Esophagus (tissue), 2 donors: ENCODE measurements around the gene TBX6. TPM values are rescaled to one million over a fixed set of nuclear protein-coding genes. Genes with fewer than 3 reads are reported as not detected.

ENCODE experiments used
- H3K27ac ChIP-seq, 2 donors: one replicate each; pipeline ENCODE4 v1.5.1; 2013; ENCODE audit warnings: low read depth in 2 of 2, mild to moderate bottlenecking in 2 of 2, inconsistent platforms in 1 of 2, low read length in 1 of 2, moderate library complexity in 1 of 2
- H3K27me3 ChIP-seq, 2 donors: one replicate each; pipeline ENCODE4 v1.6.1; 2013; ENCODE audit warnings: low read length in 2 of 2, control low read depth in 1 of 2, mild to moderate bottlenecking in 1 of 2; ENCODE audit not compliant: insufficient read depth in 2 of 2, control insufficient read depth in 1 of 2
- H3K36me3 ChIP-seq, 2 donors: one replicate each; pipeline ENCODE4 v1.6.1; 2013; ENCODE audit warnings: low read length in 1 of 2; ENCODE audit not compliant: control insufficient read depth in 2 of 2, insufficient read depth in 2 of 2
- H3K4me1 ChIP-seq, 2 donors: one replicate each; pipeline ENCODE4 v1.6.1; 2013; ENCODE audit warnings: low read length in 1 of 2; ENCODE audit not compliant: control insufficient read depth in 2 of 2, insufficient read depth in 2 of 2
- H3K4me3 ChIP-seq, 2 donors: one replicate each; pipeline ENCODE4 v1.5.1; 2013; ENCODE audit warnings: low read length in 2 of 2, mild to moderate bottlenecking in 2 of 2, low read depth in 1 of 2, moderate library complexity in 1 of 2
- H3K9me3 ChIP-seq, 2 donors: one replicate each; pipeline ENCODE4 v1.6.1; 2013; ENCODE audit warnings: mild to moderate bottlenecking in 2 of 2, low read depth in 1 of 2, low read length in 1 of 2, moderate library complexity in 1 of 2; ENCODE audit not compliant: control insufficient read depth in 2 of 2, insufficient read depth in 1 of 2
- WGBS, 2 donors: extraction: QIAGEN DNeasy Blood & Tissue Kit; methylation state at CpG; one replicate each; pipeline ENCODE4 v1.1.7; 2013; 5-methylcytosine and 5-hydroxymethylcytosine counted together
- polyA plus RNA-seq, 2 donors: library from polyadenylated mRNA; stranded (reverse); fragments of 200-250 nt; gene quantifications; one replicate each; pipeline ENCODE4 v1.2.3, GENCODE V29; 2013
- donor health status: healthy with polysubstance abuse.
- donor health status: Bipolar disorder and iron deficiency.

Gene TBX6
- polyA plus RNA-seq, 2 donors = 6.2 to 15.8 TPM

DNA sequence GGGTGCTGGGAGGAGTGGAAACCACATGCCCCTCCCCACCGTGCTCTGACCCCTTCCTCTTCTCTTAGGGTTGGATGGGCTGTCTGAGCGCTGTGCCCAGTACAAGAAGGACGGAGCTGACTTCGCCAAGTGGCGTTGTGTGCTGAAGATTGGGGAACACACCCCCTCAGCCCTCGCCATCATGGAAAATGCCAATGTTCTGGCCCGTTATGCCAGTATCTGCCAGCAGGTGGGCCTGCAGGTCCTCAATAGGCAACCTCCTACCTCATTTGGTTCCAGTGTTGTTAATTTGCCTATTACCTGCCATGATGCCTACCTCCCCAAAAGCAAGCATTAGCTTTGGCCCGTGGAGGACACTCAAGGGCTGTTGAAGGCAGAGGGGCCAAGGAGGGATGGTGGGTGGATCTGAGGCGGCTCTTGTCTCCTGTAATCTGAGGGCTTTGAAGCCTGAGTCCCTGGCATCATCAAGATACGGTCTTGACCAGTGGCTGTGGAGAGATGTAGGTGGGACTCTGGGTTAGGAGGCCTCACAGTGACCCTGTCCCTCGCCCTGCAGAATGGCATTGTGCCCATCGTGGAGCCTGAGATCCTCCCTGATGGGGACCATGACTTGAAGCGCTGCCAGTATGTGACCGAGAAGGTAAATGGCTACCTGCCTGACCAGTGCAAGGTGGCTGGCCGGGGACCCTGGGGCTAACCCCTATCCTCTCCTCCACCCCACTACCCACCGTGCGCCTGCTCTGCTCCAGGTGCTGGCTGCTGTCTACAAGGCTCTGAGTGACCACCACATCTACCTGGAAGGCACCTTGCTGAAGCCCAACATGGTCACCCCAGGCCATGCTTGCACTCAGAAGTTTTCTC, 22.7 kb downstream of the TBX6 start:
- 75 to 79% methylated on average over 17 of the region's 17 CpGs for WGBS, 2 donors
- peaks cover 31 to 49% of the 10 kb centered on the region in 2 donors for H3K36me3 ChIP-seq
- no peaks in the 10 kb centered on the region for H3K9me3 ChIP-seq

GRCh38 chr16:30068333-30068732, 23.4 kb downstream of the TBX6 start:
- peaks cover 31 to 49% of the 10 kb centered on the region in 2 donors for H3K36me3 ChIP-seq
- no peaks in the 10 kb centered on the region for H3K9me3 ChIP-seq
- peak overlapping the region in 1 of 2 donors; percentile 70 for H3K27ac ChIP-seq
- WGBS, 2 donors = 79 to 81% methylated on average over 9 of the region's 9 CpGs
- no peaks in the 10 kb centered on the region for H3K27me3 ChIP-seq
- H3K4me1 ChIP-seq = peaks cover 7 to 27% of the 10 kb centered on the region in 2 donors
- H3K4me3 ChIP-seq = peak overlapping the region in 1 of 2 donors; percentile 13

More for the DNA sequence above, 22.7 kb downstream of the TBX6 start:
- Histone ChIP-seq H3K27me3 (no peaks in the 10 kb centered on the region), H3K27ac (peak overlapping the region in 1 of 2 donors; percentile 70), H3K4me3 (peak overlapping the region in 1 of 2 donors; percentile 13), H3K4me1 (peaks cover 2 to 20% of the 10 kb centered on the region in 2 donors)

DNA sequence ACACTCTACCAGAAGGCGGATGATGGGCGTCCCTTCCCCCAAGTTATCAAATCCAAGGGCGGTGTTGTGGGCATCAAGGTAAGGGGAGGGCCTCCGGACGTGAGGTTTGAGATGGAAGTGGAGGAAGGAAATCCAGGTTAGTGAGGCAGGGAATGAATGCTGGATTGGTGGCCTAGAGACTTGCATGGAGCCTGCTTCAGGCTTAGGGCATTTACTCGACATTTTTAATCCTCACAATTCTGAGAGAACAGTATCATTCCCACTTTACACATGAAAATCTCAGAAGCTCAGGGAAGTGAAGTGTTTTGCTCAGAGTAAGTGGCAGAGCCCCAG, 24.2 kb downstream of the TBX6 start:
- Histone ChIP-seq H3K4me1 (peaks cover 7 to 27% of the 10 kb centered on the region in 2 donors), H3K27me3 (no peaks in the 10 kb centered on the region), H3K36me3 (peaks cover 31 to 47% of the 10 kb centered on the region in 2 donors), H3K9me3 (no peaks in the 10 kb centered on the region), H3K4me3 (peak overlapping the region; percentile 92 to 100), H3K27ac (peak overlapping the region; percentile 7 to 98)
- WGBS, 2 donors = 42 to 55% methylated on average over 6 of the region's 6 CpGs

GRCh38 chr16:30066761-30067583, 24.8 kb downstream of the TBX6 start:
- Histone ChIP-seq H3K27ac (peak overlapping the region; percentile 97 to 98), H3K36me3 (peaks cover 31 to 46% of the 10 kb centered on the region in 2 donors), H3K9me3 (no peaks in the 10 kb centered on the region), H3K27me3 (no peaks in the 10 kb centered on the region), H3K4me1 (peaks cover 7 to 27% of the 10 kb centered on the region in 2 donors), H3K4me3 (peak overlapping the region; percentile 92 to 100)
- WGBS, 2 donors = 23 to 32% methylated on average over 21 of the region's 21 CpGs

DNA sequence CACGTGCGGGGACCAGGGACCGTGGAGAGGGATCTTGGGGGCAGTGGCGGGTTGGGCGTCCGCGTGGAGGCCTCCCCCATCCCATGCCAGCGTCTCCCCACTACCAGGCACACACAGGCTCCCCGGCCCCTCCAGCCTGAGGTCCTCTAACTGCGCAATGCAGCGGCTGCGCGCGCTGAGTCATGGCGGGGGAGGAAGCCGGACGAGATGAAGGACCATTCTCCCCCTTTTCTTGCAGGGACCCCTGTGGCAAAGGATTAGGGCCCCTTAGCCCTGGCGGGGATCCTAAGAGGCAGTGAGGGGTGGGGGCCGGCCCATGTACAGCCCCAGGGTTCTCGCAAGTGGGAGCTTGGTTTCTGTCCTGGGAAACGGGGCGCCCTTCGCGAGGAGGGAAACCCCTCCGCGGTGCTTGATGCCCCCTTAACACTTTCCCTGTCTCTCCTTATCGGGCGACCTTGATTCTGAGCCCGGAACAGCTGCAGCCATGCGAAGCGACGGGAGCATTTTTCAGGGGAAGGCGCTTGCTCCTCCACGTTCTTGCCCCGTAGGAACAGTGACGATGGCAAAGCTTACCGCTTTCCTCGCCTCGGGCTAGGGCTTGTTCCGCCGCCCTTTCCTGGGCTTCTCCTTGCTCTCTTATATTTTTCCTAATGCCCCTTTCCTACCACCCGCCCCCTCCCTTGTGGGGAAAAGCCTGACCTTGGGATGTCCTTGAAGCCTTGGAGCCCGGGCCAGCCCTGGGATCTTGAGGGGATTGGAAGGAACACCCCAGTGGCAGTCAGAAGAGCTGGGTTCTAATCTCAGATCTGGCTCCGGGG, 25.6 kb downstream of the TBX6 start:
- Histone ChIP-seq H3K4me3 (peak overlapping the region; percentile 92 to 100), H3K4me1 (peaks cover 7 to 27% of the 10 kb centered on the region in 2 donors), H3K27me3 (no peaks in the 10 kb centered on the region), H3K9me3 (no peaks in the 10 kb centered on the region), H3K27ac (peak overlapping the region; percentile 97 to 98), H3K36me3 (peaks cover 26 to 43% of the 10 kb centered on the region in 2 donors)
- 1% methylated on average over 40 to 44 of the region's 44 CpGs for WGBS, 2 donors

- peak within 1 kb of the TSS; percentile 92 to 100 for H3K4me3 ChIP-seq
- H3K36me3 ChIP-seq = peaks cover 26 to 36% of the 10 kb centered on the region in 2 donors
- 0 to 1% methylated on average over 83 to 99 of the region's 99 CpGs for WGBS, 2 donors
- peak within 1 kb of the TSS; percentile 97 to 98 for H3K27ac ChIP-seq
- H3K4me1 ChIP-seq = peaks cover 7 to 30% of the 10 kb centered on the region in 2 donors
- no peaks in the 10 kb centered on the region for H3K27me3 ChIP-seq
- no peaks in the 10 kb centered on the region for H3K9me3 ChIP-seq
Observed at GRCh38 chr16:30065102-30065942, 26.4 kb downstream of the TBX6 start, which contains the start of gene ALDOA. Gene ALDOA (plus strand): TSS chr16:30065760. CDS start chr16:30066898, 1,138 bp downstream.

DNA sequence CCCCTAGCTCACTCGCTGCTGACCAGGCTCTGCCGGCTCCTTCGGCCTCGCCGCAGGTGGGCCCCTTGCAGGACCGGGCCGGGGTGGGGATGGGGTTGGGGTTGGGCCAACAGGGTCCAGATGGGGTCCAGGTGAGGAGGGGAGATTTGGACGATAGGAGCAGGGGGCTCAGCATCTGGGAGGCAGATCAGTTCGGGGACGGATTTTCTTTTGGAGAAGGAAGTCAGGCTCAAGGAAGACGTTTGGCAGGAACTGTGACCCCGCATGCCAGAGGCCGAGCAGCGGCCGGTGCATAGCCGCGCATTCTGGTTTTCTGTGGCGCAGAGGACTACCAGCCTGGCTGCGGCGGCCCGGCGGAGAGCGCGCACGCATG, 27.0 kb downstream of the TBX6 start:
- peaks cover 7 to 27% of the 10 kb centered on the region in 2 donors for H3K4me1 ChIP-seq
- H3K36me3 ChIP-seq = peaks cover 19 to 30% of the 10 kb centered on the region in 2 donors
- H3K27me3 ChIP-seq = no peaks in the 10 kb centered on the region
- peak overlapping the region; percentile 97 to 98 for H3K27ac ChIP-seq
- H3K9me3 ChIP-seq = no peaks in the 10 kb centered on the region
- 0 to 1% methylated on average over 22 to 25 of the region's 25 CpGs for WGBS, 2 donors
- H3K4me3 ChIP-seq = peak overlapping the region; percentile 53 to 64

DNA sequence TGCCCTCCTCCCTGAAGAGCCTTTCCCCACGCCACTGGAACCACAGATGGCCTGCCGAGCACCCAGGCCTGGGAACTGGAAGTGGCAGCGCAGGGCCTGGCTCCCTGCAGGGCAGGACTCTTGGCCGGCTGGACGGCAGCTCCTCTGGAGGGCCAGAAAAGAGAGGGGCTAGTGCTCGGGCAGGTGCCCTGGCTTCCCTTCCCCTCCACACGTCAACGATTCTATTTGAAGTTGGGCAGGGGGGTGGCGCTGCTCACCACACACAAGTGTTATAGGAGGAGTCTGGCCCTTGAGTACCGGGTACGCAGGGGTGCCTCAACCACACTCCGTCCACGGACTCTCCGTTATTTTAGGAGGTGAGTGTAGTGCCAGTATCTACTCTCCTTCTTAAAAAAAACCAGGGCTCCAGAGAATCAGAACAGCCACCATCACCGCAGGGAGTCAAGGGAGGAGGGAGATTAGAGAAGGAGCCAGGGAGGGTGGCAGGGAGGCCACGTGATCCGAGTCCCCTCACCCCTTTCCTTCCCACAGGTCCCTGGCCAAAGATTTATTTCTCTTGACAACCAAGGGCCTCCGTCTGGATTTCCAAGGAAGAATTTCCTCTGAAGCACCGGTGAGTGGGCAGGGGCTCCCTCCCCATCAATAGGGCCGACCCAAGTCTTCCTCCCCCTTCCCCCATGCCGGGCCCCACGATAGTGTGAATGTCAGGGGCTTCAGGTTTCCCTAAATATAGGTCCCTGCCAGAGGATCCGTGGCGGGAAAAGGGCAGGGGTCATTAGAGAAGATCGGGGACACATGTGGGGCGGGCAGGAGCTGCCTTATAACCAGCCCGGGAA, 27.6 kb downstream of the TBX6 start:
- peaks cover 15 to 24% of the 10 kb centered on the region in 2 donors for H3K36me3 ChIP-seq
- H3K4me3 ChIP-seq = peak overlapping the region; percentile 53 to 64
- peak overlapping the region; percentile 97 to 98 for H3K27ac ChIP-seq
- 5 to 6% methylated on average over 27 of the region's 27 CpGs for WGBS, 2 donors
- peaks cover 7 to 22% of the 10 kb centered on the region in 2 donors for H3K4me1 ChIP-seq
- H3K9me3 ChIP-seq = no peaks in the 10 kb centered on the region
- H3K27me3 ChIP-seq = no peaks in the 10 kb centered on the region
